C4-2B (cell line): ENCODE measurements around the gene PIP4K2B.

Experiments used
- CTCF ChIP-seq: fragments of 450-650 bp; conservative IDR thresholded peaks from 2 replicates; pipeline ENCODE4 v1.5.1; 2017; ENCODE audit warnings: mild to moderate bottlenecking
- ZFX ChIP-seq: fragments of 450-650 bp; IDR thresholded peaks from 2 replicates; pipeline ENCODE4 v1.6.1; 2017

DNA sequence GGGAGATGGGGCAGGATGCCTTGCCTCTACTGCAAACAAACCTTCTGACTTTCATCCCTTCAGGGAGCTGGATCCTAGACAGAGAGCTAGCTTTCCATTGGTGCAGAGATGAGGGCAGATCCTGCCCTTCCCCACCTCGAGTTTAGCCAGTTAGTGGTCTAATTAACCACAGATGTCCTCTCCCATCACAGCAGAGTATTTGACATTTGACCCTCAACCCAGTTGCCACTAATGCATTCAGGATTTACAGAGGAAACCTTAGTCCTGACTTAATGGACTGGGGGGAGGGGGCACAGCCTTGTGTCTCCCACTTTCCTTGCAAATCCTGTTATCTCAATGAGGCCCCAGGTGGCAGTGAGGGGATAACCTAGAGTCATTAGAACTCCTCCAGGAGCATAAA lies 10.2 kb downstream of the PIP4K2B start:
- TF ChIP-seq CTCF (no peak), ZFX (no peak)
